ENCODE data around the gene PTGDS.

Gene PTGDS

DNA sequence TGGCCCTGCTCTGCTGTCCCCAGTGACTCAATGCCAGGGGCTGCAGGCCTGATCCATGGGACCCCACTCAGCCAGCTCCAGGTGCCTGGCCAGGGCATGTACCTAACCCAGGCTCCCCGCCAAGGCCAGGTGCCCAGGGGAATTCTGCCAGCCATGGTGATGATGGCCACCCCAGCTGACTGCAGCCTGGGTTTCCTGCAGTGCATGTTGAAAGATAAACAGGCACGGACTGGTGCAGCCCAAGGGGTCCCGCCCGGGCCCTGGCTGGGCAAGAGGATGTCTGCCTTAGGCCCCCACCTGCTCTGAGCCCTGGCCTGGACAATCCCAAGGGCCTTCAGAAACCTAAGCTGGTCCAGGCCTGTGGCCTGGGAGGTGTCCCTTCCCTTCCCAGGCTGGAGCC lies 49.5 kb downstream of the PTGDS start:
- no peak for FAIRE-seq

DNA sequence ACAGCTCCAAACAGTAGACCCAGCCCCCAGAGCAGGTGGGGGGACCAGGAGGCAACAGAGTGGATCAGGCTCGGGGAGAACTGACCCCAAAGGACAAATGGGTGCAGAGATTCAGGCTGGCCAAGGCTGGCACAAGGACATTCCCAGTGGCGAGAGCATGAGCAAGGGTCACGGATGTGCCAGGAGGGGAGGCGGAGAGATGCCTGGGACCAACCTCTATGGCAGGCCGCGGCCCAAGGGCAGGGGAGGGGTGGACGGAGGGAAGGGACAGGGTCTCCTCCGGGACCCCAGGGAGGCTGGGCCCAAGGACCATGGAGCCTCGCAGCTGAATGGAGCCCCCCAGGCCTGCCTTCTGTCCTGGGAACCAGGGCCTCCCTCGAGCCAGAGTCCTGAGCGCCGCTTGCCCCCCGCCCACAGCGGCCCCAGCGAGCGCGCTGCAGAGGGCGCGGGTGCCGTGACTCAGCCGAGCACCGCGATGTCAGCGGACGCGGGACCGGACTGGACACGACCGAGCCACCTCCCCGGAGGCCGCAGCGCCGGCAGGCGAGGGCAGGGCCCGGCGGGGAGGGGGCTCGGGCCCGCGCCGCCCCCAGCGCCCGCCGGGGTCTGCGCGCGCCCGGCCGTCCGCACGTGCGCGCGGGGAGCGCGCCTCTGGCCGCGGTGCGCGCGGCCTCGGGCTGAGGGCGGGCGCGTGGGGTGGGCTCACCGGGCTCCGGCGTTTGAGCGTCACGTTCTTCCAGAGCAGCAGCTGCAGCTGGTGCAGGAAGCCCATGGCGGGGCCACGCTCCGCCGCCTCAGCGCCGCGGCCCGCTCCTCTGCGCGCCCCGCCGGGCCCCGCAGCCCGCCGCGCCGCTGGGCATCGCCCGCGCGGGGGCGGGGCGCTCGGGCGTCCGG lies 50.3 kb downstream of the PTGDS start, which contains the start of gene ABCA2:
TSS of gene ABCA2 (minus strand) at position 869 of the 894 bp plus-strand sequence. CDS start at position 772, 97 bp downstream.
- no peak for FAIRE-seq

- FAIRE-seq: no peak
These were observed 51.2 kb downstream of the PTGDS start for GRCh38 chr9:137028263-137029057.

DNA sequence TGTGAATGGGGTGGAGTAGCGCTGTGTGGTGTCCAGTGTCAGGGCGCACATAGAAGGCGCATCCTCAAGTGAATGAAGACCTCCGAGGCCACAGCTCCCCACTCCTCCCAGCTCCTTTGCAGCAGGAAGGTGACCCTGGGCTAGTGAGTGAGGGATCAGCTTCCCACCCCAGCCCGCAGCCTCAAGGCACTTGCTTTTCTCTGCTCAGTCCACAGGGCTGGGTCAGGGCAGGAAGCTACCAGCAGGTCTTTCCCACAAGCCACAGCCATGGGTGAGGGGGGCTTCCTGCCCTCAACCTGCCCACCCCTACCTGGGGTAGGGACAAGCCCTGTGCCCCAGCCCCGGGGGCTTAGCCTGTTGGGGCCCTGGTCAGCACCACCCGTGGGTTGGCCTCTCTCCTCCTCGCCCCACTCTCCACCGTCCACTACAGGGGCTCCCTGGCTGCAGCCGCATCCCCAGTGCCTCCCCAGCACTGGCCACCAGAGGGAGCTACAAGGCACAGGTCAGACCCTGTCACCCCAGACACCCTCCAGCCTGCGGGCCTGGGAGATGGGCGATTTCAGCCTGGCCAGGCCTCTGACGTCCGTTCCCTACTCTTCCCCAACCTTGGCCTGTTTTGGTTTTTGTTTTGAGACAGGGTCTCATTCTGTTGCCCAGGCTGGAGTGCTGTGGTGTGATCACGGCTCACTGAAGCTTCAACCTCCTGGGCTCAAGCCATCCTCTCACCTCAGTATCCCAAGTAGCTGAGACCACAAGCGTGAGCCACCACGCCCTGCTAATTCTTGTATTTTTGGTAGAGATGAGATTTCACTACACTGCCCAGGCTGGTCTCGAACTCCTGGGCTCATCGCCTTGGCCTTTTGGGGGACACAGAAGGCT lies 52.0 kb downstream of the PTGDS start:
- FAIRE-seq: no peak

DNA sequence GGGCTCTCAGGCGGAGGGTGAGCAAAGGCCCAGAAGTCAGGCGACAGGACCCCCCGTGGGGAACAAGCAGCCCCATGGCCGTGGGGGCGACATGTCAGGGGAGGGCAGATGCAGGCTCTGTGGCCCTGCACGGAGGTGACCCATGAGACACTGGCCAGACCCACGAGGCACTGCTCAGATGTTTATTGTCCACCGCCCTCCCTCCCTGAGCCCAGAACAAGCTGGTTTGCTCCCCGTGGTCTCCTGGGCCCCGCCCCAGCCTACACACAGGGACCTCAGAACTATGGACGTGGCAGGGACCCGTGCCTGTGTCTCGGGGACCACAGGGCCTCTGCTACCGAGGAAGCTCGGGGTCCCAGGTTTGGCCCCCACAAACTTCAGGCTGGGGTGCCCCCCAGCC lies 52.7 kb downstream of the PTGDS start:
- no peak for FAIRE-seq

DNA sequence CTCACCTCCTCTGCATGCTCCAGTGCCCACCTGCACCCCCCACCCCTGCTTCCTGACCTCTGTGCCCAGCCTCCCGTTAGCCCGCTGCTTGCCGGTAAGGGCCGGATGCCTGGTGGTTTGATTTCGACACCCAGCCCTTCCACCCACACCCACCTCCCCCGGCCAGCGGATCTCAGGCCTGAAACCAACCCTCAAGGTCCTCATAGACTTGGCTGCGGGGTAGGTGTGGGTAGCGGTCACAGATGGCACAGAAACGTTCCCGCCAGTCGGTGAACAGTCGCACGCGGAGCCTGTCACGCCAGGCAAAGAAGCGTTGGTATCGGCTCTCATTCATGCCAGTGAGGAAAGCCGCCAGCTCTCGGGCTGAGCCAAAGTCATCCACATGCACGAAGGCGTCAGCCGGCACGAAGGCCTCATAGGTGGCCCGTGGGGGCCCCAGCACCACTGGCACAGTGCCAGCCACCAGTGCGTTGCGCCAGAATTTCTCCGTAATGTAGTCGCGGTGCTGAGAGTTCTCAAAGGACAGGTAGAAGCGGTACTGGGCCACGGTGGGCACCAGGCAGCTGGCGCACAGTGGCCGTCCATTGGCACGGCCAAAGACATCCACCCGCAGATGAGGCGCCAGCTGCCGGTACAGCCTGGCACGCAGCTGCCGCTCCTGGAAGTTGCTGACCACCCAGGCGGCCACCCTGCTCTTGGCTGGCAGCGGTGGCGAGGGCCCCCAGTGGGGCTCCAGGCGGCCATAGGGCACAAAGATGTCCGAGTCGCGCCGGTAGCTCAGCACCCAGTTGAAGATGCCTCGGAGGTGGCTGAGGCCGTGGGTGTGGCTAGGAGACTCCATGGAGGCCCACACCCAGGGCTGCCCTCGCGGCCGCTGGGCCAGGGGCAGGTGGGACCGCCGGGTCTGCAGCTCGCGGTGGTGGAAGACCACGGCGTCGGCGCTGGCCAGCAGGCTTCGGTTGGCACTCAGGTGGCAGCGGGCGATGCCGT lies 53.5 kb downstream of the PTGDS start:
- FAIRE-seq: no peak

All from TTC549 (cell line).